HepG2 (cell line): ENCODE results near the gene MS4A6A. TPM values are rescaled to one million over a fixed set of nuclear protein-coding genes. Genes with fewer than 3 reads are reported as not detected.

Source experiments
- ATAC-seq: fragments of 200-7000 bp; cut with Tn5 transposase; 3 replicates; pipeline ENCODE4 v1.9.1; 2020; ENCODE audit warnings: mild to moderate bottlenecking, moderate library complexity
- BruUV-seq: library from RNA; stranded (reverse); fragments of 400-500 nt; replicated peaks from 2 replicates; lab custom pipeline; 2021; lab: Mats Ljungman, UMichigan
- CTCF ChIA-PET: fragments of 300-600 bp; formaldehyde crosslinking; extraction: SDS; loops from one replicate; lab custom pipeline; 2021; ENCODE audit warnings: low total read pairs, inconsistent platforms, low intra/inter-chr PET ratio; lab: Yijun Ruan, JAX
- POLR2A ChIA-PET: fragments of 350-600 bp; sonication (Branson Sonifier 250); formaldehyde crosslinking; loops from one replicate; lab custom pipeline; 2020; ENCODE audit warnings: antibody characterized with exemption, inconsistent platforms; lab: Yijun Ruan, JAX
- DNase-seq: peaks from one replicate; pipeline ENCODE4 v3.0.0-alpha.2; 2015; ENCODE audit warnings: low spot score
- FAIRE-seq: peaks from 3 replicates; lab custom pipeline; 2011; peaks lifted over from hg19 to GRCh38; lab: Jason Lieb, UNC
- H2AFZ ChIP-seq: one replicate; pipeline ENCODE4 v1.6.1; 2011; ENCODE audit warnings: low read length, inconsistent platforms
- H3K27ac ChIP-seq: fragments of 300-600 bp; 3 replicates; pipeline ENCODE4 v1.8.0; 2011; ENCODE audit warnings: mixed run types, mild to moderate bottlenecking, mixed read lengths, low read length, inconsistent platforms; ENCODE audit not compliant: insufficient read depth; ENCODE audit errors: extremely low read length
- H3K27me3 ChIP-seq, 2 experiments: fragments of 200-600 bp in 1 of 2; 2 replicates in 1 of 2; 3 replicates in 1 of 2; pipeline versions ENCODE4 v1.6.0 to v1.8.0; 2011; ENCODE audit warnings: low read length in 2 of 2, mild to moderate bottlenecking in 2 of 2, moderate library complexity in 2 of 2, inconsistent platforms in 1 of 2; ENCODE audit not compliant: insufficient read depth in 2 of 2, control insufficient read depth in 1 of 2
- H3K36me3 ChIP-seq, 2 experiments: fragments of 200-600 bp in 1 of 2; replicated peaks in 1 of 2; 2 replicates in 1 of 2; 3 replicates in 1 of 2; pipeline versions ENCODE4 v1.5.1 to v1.8.0; 2011; ENCODE audit warnings: low read length in 2 of 2, inconsistent platforms in 1 of 2; ENCODE audit not compliant: insufficient read depth in 2 of 2, control insufficient read depth in 1 of 2
- H3K4me1 ChIP-seq: 2 replicates; pipeline ENCODE4 v1.5.1; 2012; ENCODE audit warnings: low read length, inconsistent platforms; ENCODE audit not compliant: insufficient read depth
- H3K4me2 ChIP-seq: 2 replicates; pipeline ENCODE4 v1.6.0; 2011; ENCODE audit warnings: low read depth, low read length, inconsistent platforms
- H3K4me3 ChIP-seq, 3 experiments: fragments of 200-600 bp in 1 of 3; sonication (generic), shearing (Covaris generic) in 1 of 3; replicated peaks in 1 of 3; 2 replicates each; pipeline ENCODE4 v1.5.1; 2011 to 2016; ENCODE audit warnings: low read length in 3 of 3, inconsistent platforms in 2 of 3, low read depth in 2 of 3, mild to moderate bottlenecking in 2 of 3, control low read depth in 1 of 3, mixed read lengths in 1 of 3; ENCODE audit not compliant: insufficient read depth in 1 of 3
- H3K79me2 ChIP-seq: one replicate; pipeline ENCODE4 v1.6.1; 2011; ENCODE audit warnings: low read length, inconsistent platforms; ENCODE audit not compliant: insufficient read depth
- H3K9ac ChIP-seq: 2 replicates; pipeline ENCODE4 v1.6.0; 2011; ENCODE audit warnings: mild to moderate bottlenecking, low read depth, low read length, inconsistent platforms; ENCODE audit not compliant: insufficient read depth
- H3K9me3 ChIP-seq: 2 replicates; pipeline ENCODE4 v1.5.1; 2012; ENCODE audit warnings: mild to moderate bottlenecking, low read length
- H4K20me1 ChIP-seq: 2 replicates; pipeline ENCODE4 v1.6.0; 2011; ENCODE audit warnings: inconsistent platforms, mild to moderate bottlenecking, low read length, moderate library complexity; ENCODE audit not compliant: insufficient read depth
- HOXA9 ChIP-seq: sonication (generic); formaldehyde crosslinking; IDR thresholded peaks from 2 replicates; pipeline ENCODE4 v1.8.1; 2022; ENCODE audit warnings: missing genetic modification reagents, mild to moderate bottlenecking, moderate library complexity, borderline replicate concordance
- MBD4 ChIP-seq: IDR thresholded peaks from 2 replicates; pipeline ENCODE4 v1.6.1; 2012; ENCODE audit warnings: low read length, inconsistent platforms, borderline replicate concordance
- NFE2L2 ChIP-seq: fragments of 150-350 bp; IDR thresholded peaks from 2 replicates; pipeline ENCODE4 v1.6.1; 2014; ENCODE audit warnings: low read length
- PHF20 ChIP-seq: sonication (generic); formaldehyde crosslinking; IDR thresholded peaks from 2 replicates; pipeline ENCODE4 v1.5.0; 2020; ENCODE audit warnings: mild to moderate bottlenecking, missing genetic modification reagents
- PHF21A ChIP-seq: sonication (generic); formaldehyde crosslinking; IDR thresholded peaks from 2 replicates; pipeline ENCODE4 v1.5.0; 2020; ENCODE audit warnings: mild to moderate bottlenecking, missing genetic modification reagents
- SMARCC2 ChIP-seq: fragments of 450-650 bp; IDR thresholded peaks from 2 replicates; pipeline ENCODE4 v1.6.1; 2017; ENCODE audit warnings: antibody characterized with exemption, mild to moderate bottlenecking
- TAF1 ChIP-seq: sonication (generic); formaldehyde crosslinking; IDR thresholded peaks from 2 replicates; pipeline ENCODE4 v1.4.0; 2020; ENCODE audit warnings: missing genetic modification reagents
- ZBTB1 ChIP-seq: sonication (generic); formaldehyde crosslinking; IDR thresholded peaks from 2 replicates; pipeline ENCODE4 v1.4.0; 2020; ENCODE audit warnings: missing genetic modification reagents, borderline replicate concordance
- ZBTB7A ChIP-seq: sonication (generic); formaldehyde crosslinking; IDR thresholded peaks from 2 replicates; pipeline ENCODE4 v1.8.0; 2022; ENCODE audit warnings: mild to moderate bottlenecking, missing genetic modification reagents
- ZNF136 ChIP-seq: sonication (generic); formaldehyde crosslinking; IDR thresholded peaks from 2 replicates; pipeline ENCODE4 v1.8.1; 2022; ENCODE audit warnings: low read depth, mild to moderate bottlenecking, moderate library complexity, missing genetic modification reagents
- ZNF17 ChIP-seq: sonication (generic); formaldehyde crosslinking; IDR thresholded peaks from 2 replicates; pipeline ENCODE4 v1.5.0; 2020; ENCODE audit warnings: mild to moderate bottlenecking, missing genetic modification reagents
- ZNF24 ChIP-seq: fragments of 450-650 bp; IDR thresholded peaks from 2 replicates; pipeline ENCODE4 v1.6.1; 2017; ENCODE audit warnings: antibody characterized with exemption, mild to moderate bottlenecking
- ZNF446 ChIP-seq: sonication (generic); formaldehyde crosslinking; IDR thresholded peaks from 2 replicates; pipeline ENCODE4 v1.5.0; 2020; ENCODE audit warnings: mild to moderate bottlenecking, missing genetic modification reagents
- ZNF629 ChIP-seq: sonication (generic); formaldehyde crosslinking; conservative IDR thresholded peaks from 2 replicates; pipeline ENCODE4 v1.5.0; 2020; ENCODE audit warnings: missing genetic modification reagents
- ZNF883 ChIP-seq: sonication (generic); formaldehyde crosslinking; IDR thresholded peaks from 2 replicates; pipeline ENCODE4 v1.5.1; 2020; ENCODE audit warnings: mild to moderate bottlenecking, missing genetic modification reagents; ENCODE audit errors: not compliant biosample characterization
- WGBS: methylation state at CpG from one replicate; pipeline ENCODE4 v1.1.6; 2017; ENCODE audit warnings: low lambda C conversion rate; 5-methylcytosine and 5-hydroxymethylcytosine counted together
- in situ Hi-C: cut with HindIII; loops from 2 replicates; pipeline ENCODE4 v1.10.0; 2017; ENCODE audit warnings: low pct_unique_long_range_greater_than_20kb; ENCODE audit not compliant: extremely low pct_ligation_motif_present
- intact Hi-C: fragments of 100-400 bp; cut with micrococcal nuclease; formaldehyde crosslinking; loops from one replicate; pipeline ENCODE4 v1.10.0; 2022; ENCODE audit not compliant: unreplicated experiment
- polyA plus RNA-seq, 8 experiments: library from polyadenylated mRNA; depleted of rRNA in 3 of 8; stranded (reverse) in 7 of 8; unstranded in 1 of 8; fragments of >200 nt; fragmentation: Illumina TruSeq in 4 of 8; extraction: Trizol in 4 of 8; gene quantifications; 2 replicates each; pipeline versions ENCODE4 v1.2.1 to v1.2.3, GENCODE V29; 2011 to 2016; ENCODE audit warnings: low read depth in 4 of 8, missing spikeins in 1 of 8, mixed read lengths in 1 of 8; ENCODE audit not compliant: insufficient read depth in 1 of 8
- total RNA-seq, 5 experiments: library from RNA; depleted of rRNA; stranded (reverse); fragments of >200 nt; fragmentation: Illumina TruSeq; extraction: Trizol; gene quantifications; 2 replicates each; pipeline ENCODE4 v1.2.3, GENCODE V29; 2016; ENCODE audit warnings: low read depth in 1 of 5
- TF ChIP-seq, protein P1 (sequence below): sonication (generic); formaldehyde crosslinking; conservative IDR thresholded peaks from 2 replicates; pipeline ENCODE4 v1.4.0; 2020; ENCODE audit warnings: missing genetic modification reagents
- TF ChIP-seq, protein P2 (sequence below): sonication (generic); formaldehyde crosslinking; IDR thresholded peaks from 2 replicates; pipeline ENCODE4 v1.4.0; 2020; ENCODE audit warnings: low read depth, mild to moderate bottlenecking, missing genetic modification reagents
- TF ChIP-seq, protein P3 (sequence below): IDR thresholded peaks from 2 replicates; pipeline ENCODE4 v1.6.1; 2012; ENCODE audit warnings: inconsistent platforms
- TF ChIP-seq, protein P4 (sequence below): sonication (generic); formaldehyde crosslinking; IDR thresholded peaks from 2 replicates; pipeline ENCODE4 v1.5.0; 2020; ENCODE audit warnings: missing genetic modification reagents, mild to moderate bottlenecking, borderline replicate concordance

Gene MS4A6A
- total and polyA plus RNA-seq, 2 of the 13 experiments (the other 11 are each of a cell fraction or from before 2014, with no cell fraction given) = not detected

DNA sequence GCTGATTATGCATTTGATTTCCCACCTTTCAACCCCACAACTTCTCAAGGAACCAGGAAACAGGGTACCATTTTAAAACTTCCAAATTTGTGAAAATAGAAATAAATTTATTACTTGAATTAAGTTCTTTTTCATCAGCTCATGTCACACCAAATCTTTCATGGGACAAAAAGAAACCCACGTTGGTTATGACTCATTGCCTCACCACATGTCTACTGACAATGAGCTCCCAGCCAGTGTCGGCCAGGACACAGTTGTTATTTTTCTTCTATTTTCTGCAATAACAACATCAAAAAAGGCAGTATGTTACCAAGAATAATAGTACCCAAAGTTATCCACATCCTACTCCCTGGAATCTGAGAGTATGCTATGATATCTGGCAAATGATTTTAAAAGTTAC is 17.3 kb downstream of the MS4A6A start (continued):
- TF ChIP-seq, protein P1, sequence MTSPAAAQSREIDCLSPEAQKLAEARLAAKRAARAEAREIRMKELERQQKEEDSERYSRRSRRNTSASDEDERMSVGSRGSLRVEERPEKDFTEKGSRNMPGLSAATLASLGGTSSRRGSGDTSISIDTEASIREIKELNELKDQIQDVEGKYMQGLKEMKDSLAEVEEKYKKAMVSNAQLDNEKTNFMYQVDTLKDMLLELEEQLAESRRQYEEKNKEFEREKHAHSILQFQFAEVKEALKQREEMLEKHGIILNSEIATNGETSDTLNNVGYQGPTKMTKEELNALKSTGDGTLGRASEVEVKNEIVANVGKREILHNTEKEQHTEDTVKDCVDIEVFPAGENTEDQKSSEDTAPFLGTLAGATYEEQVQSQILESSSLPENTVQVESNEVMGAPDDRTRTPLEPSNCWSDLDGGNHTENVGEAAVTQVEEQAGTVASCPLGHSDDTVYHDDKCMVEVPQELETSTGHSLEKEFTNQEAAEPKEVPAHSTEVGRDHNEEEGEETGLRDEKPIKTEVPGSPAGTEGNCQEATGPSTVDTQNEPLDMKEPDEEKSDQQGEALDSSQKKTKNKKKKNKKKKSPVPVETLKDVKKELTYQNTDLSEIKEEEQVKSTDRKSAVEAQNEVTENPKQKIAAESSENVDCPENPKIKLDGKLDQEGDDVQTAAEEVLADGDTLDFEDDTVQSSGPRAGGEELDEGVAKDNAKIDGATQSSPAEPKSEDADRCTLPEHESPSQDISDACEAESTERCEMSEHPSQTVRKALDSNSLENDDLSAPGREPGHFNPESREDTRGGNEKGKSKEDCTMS (CRISPR knock-in tag) = no peak
- no peak for TF ChIP-seq ZBTB1
- no peak for TF ChIP-seq ZNF629 (CRISPR knock-in tag)
- TF ChIP-seq, protein P2, sequence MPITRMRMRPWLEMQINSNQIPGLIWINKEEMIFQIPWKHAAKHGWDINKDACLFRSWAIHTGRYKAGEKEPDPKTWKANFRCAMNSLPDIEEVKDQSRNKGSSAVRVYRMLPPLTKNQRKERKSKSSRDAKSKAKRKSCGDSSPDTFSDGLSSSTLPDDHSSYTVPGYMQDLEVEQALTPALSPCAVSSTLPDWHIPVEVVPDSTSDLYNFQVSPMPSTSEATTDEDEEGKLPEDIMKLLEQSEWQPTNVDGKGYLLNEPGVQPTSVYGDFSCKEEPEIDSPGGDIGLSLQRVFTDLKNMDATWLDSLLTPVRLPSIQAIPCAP (CRISPR knock-in tag) = no peak
- TF ChIP-seq HOXA9 = no peak

DNA sequence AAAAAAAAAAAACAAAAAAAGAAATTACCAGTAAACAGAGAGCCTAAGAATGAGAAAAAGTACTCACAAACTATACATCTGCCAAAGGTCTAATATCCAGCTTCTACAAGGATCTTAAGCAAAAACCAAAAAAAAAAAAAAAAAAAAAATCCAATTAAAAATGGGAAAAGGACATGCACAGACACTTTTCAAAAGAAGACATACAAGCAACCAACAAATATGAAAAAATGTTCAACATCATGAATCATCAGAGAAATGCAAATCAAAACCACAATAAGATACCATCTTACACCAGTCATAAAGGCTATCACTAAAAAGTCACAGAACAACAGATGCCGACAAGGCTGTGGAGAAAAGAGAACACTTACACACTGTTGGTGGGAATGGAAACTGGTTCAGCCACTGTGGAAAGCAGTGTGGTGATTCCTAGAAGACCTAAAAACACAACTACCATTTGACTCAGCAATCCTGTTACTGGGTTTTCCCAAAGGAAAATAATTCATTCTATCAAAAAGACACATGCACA is 18.3 kb downstream of the MS4A6A start:
- no peak for TF ChIP-seq TAF1 (CRISPR knock-in tag)
- no peak for TF ChIP-seq ZBTB7A (CRISPR knock-in tag)
- no peak for TF ChIP-seq ZNF883 (CRISPR knock-in tag)
- TF ChIP-seq ZNF136 (CRISPR knock-in tag) = no peak
- TF ChIP-seq MBD4 = no peak
- TF ChIP-seq PHF20 (CRISPR knock-in tag) = no peak
- TF ChIP-seq, protein P3, sequence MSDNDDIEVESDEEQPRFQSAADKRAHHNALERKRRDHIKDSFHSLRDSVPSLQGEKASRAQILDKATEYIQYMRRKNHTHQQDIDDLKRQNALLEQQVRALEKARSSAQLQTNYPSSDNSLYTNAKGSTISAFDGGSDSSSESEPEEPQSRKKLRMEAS = no peak
- no peak for TF ChIP-seq ZNF17
- no peak for TF ChIP-seq PHF21A (CRISPR knock-in tag)
- TF ChIP-seq, protein P4, sequence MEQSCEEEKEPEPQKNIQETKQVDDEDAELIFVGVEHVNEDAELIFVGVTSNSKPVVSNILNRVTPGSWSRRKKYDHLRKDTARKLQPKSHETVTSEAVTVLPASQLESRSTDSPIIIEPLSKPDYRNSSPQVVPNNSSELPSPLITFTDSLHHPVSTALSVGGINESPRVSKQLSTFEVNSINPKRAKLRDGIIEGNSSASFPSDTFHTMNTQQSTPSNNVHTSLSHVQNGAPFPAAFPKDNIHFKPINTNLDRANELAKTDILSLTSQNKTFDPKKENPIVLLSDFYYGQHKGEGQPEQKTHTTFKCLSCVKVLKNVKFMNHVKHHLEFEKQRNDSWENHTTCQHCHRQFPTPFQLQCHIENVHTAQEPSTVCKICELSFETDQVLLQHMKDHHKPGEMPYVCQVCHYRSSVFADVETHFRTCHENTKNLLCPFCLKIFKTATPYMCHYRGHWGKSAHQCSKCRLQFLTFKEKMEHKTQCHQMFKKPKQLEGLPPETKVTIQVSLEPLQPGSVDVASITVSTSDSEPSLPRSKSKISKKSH = no peak
- TF ChIP-seq ZNF446 (CRISPR knock-in tag) = no peak
- no peak for TF ChIP-seq SMARCC2
- TF ChIP-seq ZNF24 = no peak
- TF ChIP-seq NFE2L2 = no peak
- H3K4me1 ChIP-seq = no peaks in the 10 kb centered on the region
- CTCF ChIA-PET = no interaction called here
- H3K9ac ChIP-seq = no peak overlapping the region
- H3K4me3 ChIP-seq = no peak overlapping the region
- no peak overlapping the region for H3K27ac ChIP-seq
- H3K79me2 ChIP-seq = no peaks in the 10 kb centered on the region
- H3K36me3 ChIP-seq = no peaks in the 10 kb centered on the region
- DNase-seq = no peak
- POLR2A ChIA-PET = no interaction called here
- no peaks in the 10 kb centered on the region; a peak in 1 of 5 replicates for H3K27me3 ChIP-seq
- in situ Hi-C loops (no loop called here), intact Hi-C loops (no loop called here)
- ATAC-seq = no peak
- BruUV-seq = no TSS peak
- no peak for FAIRE-seq
- 8% methylated on average over 1 of the region's 1 CpG for WGBS
- H3K4me2 ChIP-seq = no peak overlapping the region
- H3K9me3 ChIP-seq = no peaks in the 10 kb centered on the region
- H4K20me1 ChIP-seq = no peaks in the 10 kb centered on the region
- no peak overlapping the region for H2AFZ ChIP-seq
